GM19099 (cell line): ENCODE results near the gene POU2AF1.

Experiments
- POLR2A ChIP-seq: IDR thresholded peaks from 3 replicates; pipeline ENCODE4 v1.6.1; 2011; ENCODE audit warnings: low read depth; ENCODE audit not compliant: insufficient read length; ENCODE audit errors: extremely low read depth

POU2AF1 gene

DNA sequence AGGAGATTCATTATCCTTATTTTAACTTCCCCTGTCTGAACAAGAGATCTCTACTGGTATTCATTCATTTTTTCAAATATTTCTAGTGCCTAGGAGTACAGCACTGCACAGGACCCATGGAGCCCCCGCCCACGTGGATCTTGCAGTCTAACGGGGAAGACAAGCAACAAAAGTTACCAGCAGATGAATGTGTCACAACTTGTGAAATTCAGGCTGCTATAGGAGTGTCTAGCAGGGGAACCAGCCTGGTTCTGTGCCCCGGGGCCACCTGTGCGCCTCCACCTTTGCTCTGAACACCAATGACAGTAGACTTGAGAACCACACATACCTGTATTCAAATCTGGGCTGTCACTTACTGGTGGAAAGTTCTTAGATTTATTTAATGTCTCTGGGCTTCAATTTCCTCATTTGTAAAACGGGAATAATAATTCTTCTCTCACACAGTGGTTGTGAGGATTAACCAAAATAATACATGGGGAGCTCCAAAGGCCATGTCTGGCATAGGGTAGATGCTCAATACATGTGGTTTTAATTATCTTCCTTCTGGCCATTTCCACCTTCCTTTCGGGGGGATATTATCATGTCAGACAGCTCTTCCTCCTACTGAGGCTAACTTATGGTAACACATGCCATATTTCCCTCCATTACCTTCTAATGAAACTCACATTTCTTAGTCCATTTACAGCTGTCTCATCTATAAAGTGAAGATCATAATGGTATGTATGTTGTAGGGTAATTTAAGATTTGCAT, 17.8 kb downstream of the POU2AF1 start:
- peak; percentile 9 for TF ChIP-seq POLR2A

DNA sequence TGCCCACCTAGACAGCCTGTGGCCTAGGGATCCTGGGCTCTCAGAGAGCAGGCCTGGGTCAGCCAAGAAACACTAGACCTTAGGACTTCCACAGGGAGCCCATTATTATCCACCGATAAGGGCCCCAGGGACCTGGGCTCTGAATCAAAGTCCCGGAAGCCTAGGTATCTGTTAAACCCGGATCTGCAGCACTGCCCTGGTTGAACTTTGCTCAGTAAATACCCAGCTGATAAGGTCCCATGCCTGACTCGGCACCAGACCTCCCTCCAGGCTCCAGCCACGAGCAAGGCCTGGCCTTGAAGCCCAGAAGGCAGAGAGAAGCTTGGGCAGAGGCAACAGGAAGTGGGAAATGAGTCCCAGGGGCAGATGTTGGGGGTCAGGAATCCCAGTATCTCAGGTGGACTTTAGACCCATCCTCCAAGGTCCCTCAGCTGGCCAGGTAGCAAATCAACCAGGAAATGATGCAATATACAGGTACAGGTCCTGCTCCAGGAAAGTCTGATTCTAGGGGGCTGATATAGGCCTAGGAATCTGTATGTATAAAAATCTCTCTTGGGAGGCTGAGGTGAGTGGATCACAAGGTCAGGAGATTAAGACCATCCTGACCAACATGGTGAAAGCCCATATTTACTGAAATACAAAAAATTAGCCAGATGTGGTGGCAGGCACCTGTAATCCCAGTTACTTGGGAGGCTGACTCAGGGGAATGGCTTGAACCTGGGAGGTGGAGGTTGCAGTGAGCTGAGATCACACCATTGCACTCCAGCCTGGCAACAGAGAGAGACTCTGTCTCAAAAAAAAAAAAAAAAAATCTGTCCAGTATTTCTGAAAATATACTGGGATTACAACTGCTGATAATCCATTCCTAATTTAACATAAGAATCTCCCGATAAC, 18.7 kb downstream of the POU2AF1 start:
- TF ChIP-seq POLR2A, result no peak

DNA sequence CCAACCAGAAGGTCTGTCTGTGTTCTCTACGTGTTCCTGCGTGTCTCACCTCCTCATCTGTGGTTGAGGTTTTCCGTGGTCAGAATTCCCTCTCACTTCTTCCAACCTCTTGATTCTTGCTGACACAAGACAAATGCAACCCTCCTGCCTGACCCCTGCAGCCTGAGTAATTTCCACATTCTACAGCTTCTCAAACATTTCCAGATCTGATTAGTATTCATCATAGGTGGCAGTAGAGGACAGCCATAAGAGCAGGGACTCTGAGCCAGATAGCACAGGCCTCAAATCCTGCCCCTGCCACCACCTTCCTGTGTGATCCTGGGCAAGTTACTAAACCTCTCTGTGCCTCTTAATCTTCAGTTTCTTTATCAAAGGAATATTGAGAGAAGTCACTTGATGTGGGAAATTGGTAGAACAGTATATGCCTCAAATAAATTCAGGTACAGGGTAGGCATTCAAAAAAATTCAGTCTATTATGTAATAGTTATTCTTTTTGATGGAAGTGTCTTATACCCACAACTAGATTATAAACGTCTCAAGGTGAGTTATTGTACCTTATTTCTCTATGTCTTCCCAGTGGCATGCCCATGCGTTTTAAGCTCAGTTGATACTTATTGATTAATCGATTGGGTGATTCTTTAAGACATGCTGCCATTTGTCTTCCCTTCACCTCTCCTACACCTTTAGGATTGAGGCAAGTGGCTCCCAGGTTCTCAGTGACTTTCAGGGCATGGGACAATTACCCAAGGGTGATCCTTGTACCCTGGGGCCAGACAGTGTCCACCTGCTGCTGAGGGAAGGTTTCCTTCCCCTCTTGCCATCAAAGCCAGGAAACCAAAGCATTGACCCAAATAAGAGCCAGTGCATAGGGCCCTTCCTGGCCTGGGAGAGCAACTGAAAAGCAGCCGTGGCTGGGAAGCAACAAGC, 19.6 kb downstream of the POU2AF1 start:
- TF ChIP-seq POLR2A, result no peak

DNA sequence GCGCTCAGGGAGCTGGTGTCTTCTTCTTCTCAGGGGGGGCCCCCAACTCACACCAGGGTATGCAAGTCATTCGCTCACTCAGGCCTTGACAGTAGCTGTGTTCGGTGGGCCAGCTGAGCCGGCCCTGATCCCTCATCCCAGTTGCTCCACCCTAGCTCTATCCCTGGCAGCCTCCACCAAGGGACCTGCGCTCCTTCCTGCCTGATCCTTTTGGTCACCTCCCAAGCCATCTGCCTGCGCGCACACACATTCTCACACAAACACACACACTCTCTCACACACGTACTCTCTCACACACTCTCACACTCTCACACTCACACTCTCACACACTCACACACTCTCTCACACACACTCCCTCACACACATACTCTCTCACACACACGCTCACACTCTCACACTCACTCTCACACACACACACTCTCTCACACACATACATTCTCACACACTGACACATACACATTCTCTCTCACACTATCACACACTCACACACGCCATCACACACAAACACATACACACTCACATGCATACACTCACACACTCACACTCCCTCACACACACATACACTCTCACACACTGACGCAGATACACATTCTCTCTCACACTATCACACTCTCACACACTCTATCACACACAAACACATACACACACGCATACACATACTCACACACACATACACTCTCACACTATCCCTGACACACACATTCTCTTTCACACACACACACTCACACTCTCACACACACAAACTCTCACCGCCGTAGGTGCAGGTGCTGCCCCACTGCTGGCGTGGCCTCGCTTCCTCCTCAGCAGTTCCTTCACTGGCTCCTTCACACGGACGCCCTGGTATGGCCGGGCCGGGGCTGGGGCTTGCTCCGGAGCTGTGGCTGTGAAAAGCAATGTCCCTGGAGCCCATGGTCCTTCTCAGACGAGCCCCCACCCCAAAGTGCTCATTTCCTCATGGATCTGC, 20.8 kb downstream of the POU2AF1 start:
- TF ChIP-seq POLR2A, result no peak

DNA sequence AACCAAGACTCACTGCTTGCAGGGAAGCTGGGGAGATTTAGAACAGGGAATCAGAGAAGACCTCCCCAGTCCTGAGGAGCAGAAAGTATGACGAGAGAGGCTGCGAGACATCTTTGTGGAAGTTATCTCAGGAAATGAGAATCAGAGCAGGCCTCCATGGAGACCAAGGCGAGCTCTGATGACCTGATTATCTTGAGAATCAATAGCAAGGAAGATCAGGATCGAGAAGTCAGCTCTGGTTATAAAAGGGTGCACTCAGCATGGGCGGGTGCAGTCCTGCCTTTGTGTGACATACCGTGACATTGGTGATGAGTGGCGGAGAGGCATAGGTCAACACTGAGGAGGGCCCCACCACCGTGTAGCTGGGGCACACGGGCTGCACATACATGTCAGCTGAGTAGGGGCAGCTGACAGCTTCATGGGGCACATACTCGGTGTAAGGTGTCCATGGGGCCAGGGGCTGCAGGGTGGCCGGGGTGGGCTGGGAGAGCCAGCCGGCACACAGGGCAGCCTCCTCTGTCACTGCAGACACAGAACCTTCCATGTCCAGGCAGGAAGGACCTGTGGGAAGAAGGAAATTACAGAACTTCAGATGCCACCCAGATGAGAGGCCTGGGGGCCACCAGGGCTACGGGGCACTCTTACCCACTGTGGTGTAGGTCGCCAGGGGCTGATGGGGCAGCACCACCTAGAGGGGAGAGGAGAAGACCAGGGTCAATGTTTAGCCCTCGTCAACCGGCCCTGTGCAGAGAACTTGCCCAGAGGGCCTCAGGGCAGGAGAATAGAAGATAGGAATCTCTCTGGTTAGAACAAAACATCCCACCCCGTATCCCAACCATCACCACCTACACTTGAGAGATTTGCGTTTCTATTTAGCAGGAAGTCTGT, 21.7 kb downstream of the POU2AF1 start:
- no peak for TF ChIP-seq POLR2A

GRCh38 chr11:111356660-111357048, 22.4 kb downstream of the POU2AF1 start:
- no peak for TF ChIP-seq POLR2A

DNA sequence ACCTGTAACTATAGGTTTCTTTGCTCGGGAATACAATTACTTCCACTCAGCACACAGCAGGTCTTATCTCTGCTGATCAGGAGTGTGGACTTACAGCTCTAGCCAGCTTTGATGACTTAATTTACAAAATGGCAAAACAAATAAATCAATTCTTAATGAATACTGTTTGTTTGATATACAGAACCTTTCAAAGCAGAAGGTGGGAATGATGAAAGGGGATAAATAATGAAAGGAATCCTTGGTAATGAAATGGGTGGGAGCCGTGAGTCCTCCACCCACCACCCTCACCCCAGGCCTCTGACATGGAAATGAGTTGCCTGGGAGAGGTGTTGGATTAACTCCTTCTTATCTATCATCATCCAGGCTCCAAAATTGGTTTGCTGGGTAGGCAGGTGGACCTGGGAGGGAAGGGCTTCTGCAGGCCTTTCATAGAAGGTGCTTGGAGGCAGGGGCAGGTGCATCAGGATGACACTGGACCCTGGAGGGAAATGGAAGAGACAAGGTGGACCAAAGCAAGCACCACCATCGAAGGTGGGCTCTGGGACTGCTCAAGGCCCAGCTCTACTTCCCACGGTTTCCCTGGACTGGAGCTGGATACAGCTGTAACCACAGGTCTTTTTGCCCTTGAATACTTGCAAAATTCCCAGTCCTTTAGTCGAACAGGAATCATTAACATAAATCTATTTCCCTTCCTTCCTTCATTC, 23.0 kb downstream of the POU2AF1 start:
- TF ChIP-seq POLR2A, result no peak

- TF ChIP-seq POLR2A, result no peak
These were observed 24.0 kb downstream of the POU2AF1 start for GRCh38 chr11:111355101-111355500.

DNA sequence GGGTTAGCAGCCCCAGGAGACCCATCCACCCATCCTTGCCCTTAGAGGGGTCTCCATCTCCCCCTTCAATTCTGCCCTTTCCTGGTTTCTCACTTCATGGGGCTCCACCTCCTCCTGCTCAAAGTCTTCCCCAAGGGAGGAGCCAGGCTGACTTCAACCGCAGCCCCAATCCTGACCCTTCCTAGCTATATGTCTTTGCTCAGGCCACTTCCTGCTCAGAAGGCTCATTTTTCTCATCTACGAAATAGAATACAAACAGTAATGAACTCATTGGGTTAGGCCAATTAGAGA, 24.5 kb downstream of the POU2AF1 start:
- TF ChIP-seq POLR2A, result no peak

- no peak for TF ChIP-seq POLR2A
These were observed 25.1 kb downstream of the POU2AF1 start for GRCh38 chr11:111353776-111354600.

GRCh38 chr11:111352935-111353710, 26.0 kb downstream of the POU2AF1 start:
- TF ChIP-seq POLR2A, result no peak
